ENCODE measurements around the gene KIF1A. TPM values are rescaled to one million over a fixed set of nuclear protein-coding genes. Genes with fewer than 3 reads are reported as not detected.
A peak's percentile ranks its signal among the peaks of the same experiment; 100 is the strongest.

The KIF1A gene
- total RNA-seq, 2 experiments from 2014 or later: 9.0 to 10.2 TPM

- DNase-seq (no peak), ATAC-seq (no peak)
- Mint-ChIP-seq H3K4me1 (ENCODE audit: low read depth) (no peaks in the 10 kb centered on the region), H3K27me3 (no peaks in the 10 kb centered on the region), H3K36me3 (ENCODE audit: low read depth) (no peaks in the 10 kb centered on the region), H3K27ac (no peak overlapping the region), H3K4me3 (no peak overlapping the region), H3K9me3 (peaks cover 5% of the 10 kb centered on the region)
- intact Hi-C loops (cut with micrococcal nuclease): no loop called here
- CTCF ChIA-PET: no interaction called here
- POLR2A ChIA-PET: no interaction called here
- TF ChIP-seq CTCF (IDR thresholded peaks at IDR 0.05): no peak
Observed at GRCh38 chr2:240856151-240856980, 36.3 kb upstream of the KIF1A start.

GRCh38 chr2:240855670-240856069 is 35.7 kb upstream of the KIF1A start:
- Mint-ChIP-seq H3K4me1 (ENCODE audit: low read depth) (no peaks in the 10 kb centered on the region), H3K27ac (no peak overlapping the region)

GRCh38 chr2:240852671-240853314 is 32.8 kb upstream of the KIF1A start:
- CTCF ChIA-PET: interaction anchor here (0.5 to 2.3 kb wide), 3 partner anchors 8 to 366 kb away, joined by 3 to 23 read pairs (median 4); no protein-coding TSS in a partner anchor
- DNase-seq (no peak), ATAC-seq (no peak)
- TF ChIP-seq CTCF (IDR thresholded peaks at IDR 0.05): no peak
- intact Hi-C loops (cut with micrococcal nuclease): no loop called here
- POLR2A ChIA-PET: no interaction called here
- H3K4me3 Mint-ChIP-seq: no peak overlapping the region
- no peaks in the 10 kb centered on the region for H3K4me1 Mint-ChIP-seq (ENCODE audit: low read depth)
- H3K27me3 Mint-ChIP-seq: no peaks in the 10 kb centered on the region
- H3K36me3 Mint-ChIP-seq (ENCODE audit: low read depth): no peaks in the 10 kb centered on the region
- H3K27ac Mint-ChIP-seq: no peak overlapping the region
- peaks cover 5% of the 10 kb centered on the region for H3K9me3 Mint-ChIP-seq

More at GRCh38 chr2:240855670-240856069, 35.7 kb upstream of the KIF1A start:
- Mint-ChIP-seq H3K36me3 (ENCODE audit: low read depth) (no peaks in the 10 kb centered on the region), H3K27me3 (no peaks in the 10 kb centered on the region), H3K4me3 (no peak overlapping the region), H3K9me3 (peaks cover 5% of the 10 kb centered on the region)
- CTCF ChIA-PET: no interaction called here
- no peak for ATAC-seq
- DNase-seq: no peak
- POLR2A ChIA-PET: no interaction called here
- intact Hi-C loops (cut with micrococcal nuclease): no loop called here
- no peak for TF ChIP-seq CTCF (IDR thresholded peaks at IDR 0.05)

- ATAC-seq (peak; percentile 89), DNase-seq (peak; percentile 90)
- no peak overlapping the region for H3K4me3 Mint-ChIP-seq
- H3K27me3 Mint-ChIP-seq: no peaks in the 10 kb centered on the region
- CTCF ChIA-PET: interaction anchor here (0.6 to 2.3 kb wide), 27 partner anchors 10 to 837 kb away, joined by 3 to 23 read pairs (median 3); partner anchors contain the start of gene KIF1A
- H3K27ac Mint-ChIP-seq: no peak overlapping the region
- intact Hi-C loops (cut with micrococcal nuclease): no loop called here
- no peaks in the 10 kb centered on the region for H3K4me1 Mint-ChIP-seq (ENCODE audit: low read depth)
- H3K36me3 Mint-ChIP-seq (ENCODE audit: low read depth): no peaks in the 10 kb centered on the region
- peaks cover 5% of the 10 kb centered on the region for H3K9me3 Mint-ChIP-seq
- peak; percentile 93 for TF ChIP-seq CTCF (IDR thresholded peaks at IDR 0.05)
- POLR2A ChIA-PET: no interaction called here
Observed at GRCh38 chr2:240851078-240851991, 31.3 kb upstream of the KIF1A start.
